Panc1 (cell line): ENCODE measurements around the gene UST. TPM values are rescaled to one million over a fixed set of nuclear protein-coding genes. Genes with fewer than 3 reads are reported as not detected.

Experiments used
- ATAC-seq: fragments of 200-7000 bp; cut with Tn5 transposase; 2 replicates; pipeline ENCODE4 v1.9.1; 2020; ENCODE audit warnings: mild to moderate bottlenecking, moderate library complexity
- BruUV-seq: library from RNA; stranded (reverse); fragments of 400-500 nt; replicated peaks from 2 replicates; lab custom pipeline; 2021; lab: Mats Ljungman, UMichigan
- CTCF ChIA-PET: fragments of 300-600 bp; sonication (Branson Sonifier 250); formaldehyde crosslinking; loops from one replicate; lab custom pipeline; 2022; ENCODE audit warnings: antibody characterized with exemption; lab: Charles Lee
- POLR2A ChIA-PET: fragments of 300-600 bp; sonication (Branson Sonifier 250); formaldehyde crosslinking; loops from one replicate; lab custom pipeline; 2022; ENCODE audit warnings: antibody characterized with exemption; lab: Charles Lee
- DNase-seq: peaks from one replicate; pipeline ENCODE4 v3.0.0-alpha.2; 2010; ENCODE audit warnings: low read depth, low spot score
- H3K27ac ChIP-seq: 2 replicates; pipeline ENCODE4 v1.5.1; 2011; ENCODE audit warnings: mild to moderate bottlenecking, low read length, inconsistent platforms
- H3K27me3 ChIP-seq: fragments of 200-500 bp; sonication (Bioruptor generic); 2 replicates; pipeline ENCODE4 v1.6.0; 2014; ENCODE audit warnings: low read length, inconsistent platforms; ENCODE audit not compliant: control insufficient read depth, insufficient read depth
- H3K36me3 ChIP-seq: fragments of 200-500 bp; sonication (Bioruptor generic); 2 replicates; pipeline ENCODE4 v1.5.1; 2014; ENCODE audit warnings: inconsistent platforms, mild to moderate bottlenecking, low read length, moderate library complexity; ENCODE audit not compliant: control insufficient read depth, insufficient read depth
- H3K4me1 ChIP-seq: 2 replicates; pipeline ENCODE4 v1.5.1; 2011; ENCODE audit warnings: inconsistent platforms, mild to moderate bottlenecking, low read length, moderate library complexity; ENCODE audit not compliant: control insufficient read depth, insufficient read depth
- H3K4me3 ChIP-seq, 2 experiments: 2 replicates each; pipeline ENCODE4 v1.5.1; 2011 to 2012; ENCODE audit warnings: low read depth in 2 of 2, low read length in 2 of 2, mild to moderate bottlenecking in 2 of 2, inconsistent platforms in 1 of 2, moderate library complexity in 1 of 2
- H3K9me3 ChIP-seq: fragments of 200-500 bp; sonication (Bioruptor generic); 2 replicates; pipeline ENCODE4 v1.5.1; 2014; ENCODE audit warnings: low read depth, mild to moderate bottlenecking, inconsistent platforms, low read length, moderate library complexity; ENCODE audit not compliant: control insufficient read depth, insufficient read depth
- CTCF ChIP-seq: fragments of 450-650 bp; IDR thresholded peaks from 2 replicates; pipeline ENCODE4 v1.5.1; 2017; ENCODE audit warnings: mild to moderate bottlenecking
- POLR2AphosphoS5 ChIP-seq: IDR thresholded peaks from 2 replicates; pipeline ENCODE4 v1.6.1; 2012; ENCODE audit warnings: mild to moderate bottlenecking, low read depth, low read length, moderate library complexity
- REST ChIP-seq, 2 experiments: IDR thresholded peaks; 2 replicates each; pipeline ENCODE4 v1.6.1; 2011 to 2012; ENCODE audit warnings: low read depth in 2 of 2, control low read depth in 1 of 2, low read length in 1 of 2, mild to moderate bottlenecking in 1 of 2, moderate library complexity in 1 of 2; ENCODE audit not compliant: insufficient read depth in 1 of 2
- SIN3A ChIP-seq: IDR thresholded peaks from 2 replicates; pipeline ENCODE4 v1.6.1; 2012; ENCODE audit warnings: low read depth, mild to moderate bottlenecking, low read length, moderate library complexity, borderline replicate concordance; ENCODE audit not compliant: insufficient read depth
- TCF7L2 ChIP-seq: IDR thresholded peaks from 2 replicates; pipeline ENCODE4 v1.6.1; 2011; ENCODE audit warnings: mild to moderate bottlenecking, low read depth, low read length, inconsistent platforms
- in situ Hi-C: cut with HindIII; loops from 2 replicates; pipeline ENCODE4 v1.10.0; 2016; ENCODE audit warnings: low sequenced_read_pairs, low pct_unique_long_range_greater_than_20kb
- intact Hi-C: fragments of 100-400 bp; cut with micrococcal nuclease; formaldehyde crosslinking; loops from one replicate; pipeline ENCODE4 v1.10.0; 2022; ENCODE audit not compliant: unreplicated experiment
- total RNA-seq: library from RNA; stranded (reverse); gene quantifications from one replicate; pipeline ENCODE4 v1.2.1, GENCODE V29; 2021; ENCODE audit not compliant: unreplicated experiment

UST gene
- total RNA-seq, 1 experiment from 2014 or later: 0.15 TPM

GRCh38 chr6:148736774-148737412 lies 9.9 kb upstream of the UST start:
- H3K27me3 ChIP-seq: no peaks in the 10 kb centered on the region
- CTCF ChIA-PET: no interaction called here
- H3K27ac ChIP-seq: no peak overlapping the region
- in situ Hi-C loops (no loop called here), intact Hi-C loops (no loop called here)
- H3K4me1 ChIP-seq: no peaks in the 10 kb centered on the region
- no peak overlapping the region for H3K4me3 ChIP-seq
- DNase-seq (no peak), ATAC-seq (no peak)
- TF ChIP-seq POLR2AphosphoS5 (no peak), CTCF (no peak), REST (IDR thresholded peaks at IDR 0.05; ENCODE audit: insufficient read depth in 1 of 2, low read depth in 2 of 2, low read length in 1 of 2) (no peak), TCF7L2 (no peak), SIN3A (no peak)
- POLR2A ChIA-PET: no interaction called here
- H3K9me3 ChIP-seq: no peaks in the 10 kb centered on the region
- no peaks in the 10 kb centered on the region for H3K36me3 ChIP-seq
- no TSS peak for BruUV-seq

GRCh38 chr6:148737806-148738205 lies 9.0 kb upstream of the UST start:
- H3K27ac ChIP-seq: no peak overlapping the region
- H3K4me3 ChIP-seq: no peak overlapping the region
- ATAC-seq (no peak), DNase-seq (no peak)
- no peaks in the 10 kb centered on the region for H3K36me3 ChIP-seq
- CTCF ChIA-PET: no interaction called here
- POLR2A ChIA-PET: no interaction called here
- no peaks in the 10 kb centered on the region for H3K4me1 ChIP-seq
- no peaks in the 10 kb centered on the region for H3K9me3 ChIP-seq
- in situ Hi-C loops: no loop called here
- H3K27me3 ChIP-seq: no peaks in the 10 kb centered on the region
- intact Hi-C loops: no loop called here
- BruUV-seq: no TSS peak
- TF ChIP-seq SIN3A: no peak
- TF ChIP-seq CTCF: no peak
- TF ChIP-seq TCF7L2: no peak
- TF ChIP-seq REST (IDR thresholded peaks at IDR 0.05; ENCODE audit: insufficient read depth in 1 of 2, low read depth in 2 of 2, low read length in 1 of 2): no peak
- no peak for TF ChIP-seq POLR2AphosphoS5
